ENCODE measurements around the gene RANBP3.

GRCh38 chr19:6003976-6004375, 26.0 kb upstream of the RANBP3 start:
- TF ChIP-seq, protein P1, sequence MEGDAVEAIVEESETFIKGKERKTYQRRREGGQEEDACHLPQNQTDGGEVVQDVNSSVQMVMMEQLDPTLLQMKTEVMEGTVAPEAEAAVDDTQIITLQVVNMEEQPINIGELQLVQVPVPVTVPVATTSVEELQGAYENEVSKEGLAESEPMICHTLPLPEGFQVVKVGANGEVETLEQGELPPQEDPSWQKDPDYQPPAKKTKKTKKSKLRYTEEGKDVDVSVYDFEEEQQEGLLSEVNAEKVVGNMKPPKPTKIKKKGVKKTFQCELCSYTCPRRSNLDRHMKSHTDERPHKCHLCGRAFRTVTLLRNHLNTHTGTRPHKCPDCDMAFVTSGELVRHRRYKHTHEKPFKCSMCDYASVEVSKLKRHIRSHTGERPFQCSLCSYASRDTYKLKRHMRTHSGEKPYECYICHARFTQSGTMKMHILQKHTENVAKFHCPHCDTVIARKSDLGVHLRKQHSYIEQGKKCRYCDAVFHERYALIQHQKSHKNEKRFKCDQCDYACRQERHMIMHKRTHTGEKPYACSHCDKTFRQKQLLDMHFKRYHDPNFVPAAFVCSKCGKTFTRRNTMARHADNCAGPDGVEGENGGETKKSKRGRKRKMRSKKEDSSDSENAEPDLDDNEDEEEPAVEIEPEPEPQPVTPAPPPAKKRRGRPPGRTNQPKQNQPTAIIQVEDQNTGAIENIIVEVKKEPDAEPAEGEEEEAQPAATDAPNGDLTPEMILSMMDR (IDR thresholded peaks at IDR 0.05), result no peak
- TF ChIP-seq POLR2AphosphoS5 (IDR thresholded peaks at IDR 0.05) (no peak), POLR2A (IDR thresholded peaks at IDR 0.05) (no peak)
